GM20000 (cell line): Measurements from ENCODE around the gene RBPMS2.

Experiments used
- DNase-seq: peaks from one replicate; pipeline ENCODE4 v3.0.0; 2012; ENCODE audit warnings: low spot score
- TF ChIP-seq, protein P1 (sequence below): IDR thresholded peaks from 2 replicates; pipeline ENCODE4 v1.5.1; 2012; ENCODE audit warnings: mild to moderate bottlenecking, control low read depth; ENCODE audit errors: extremely low read depth, missing control alignments

RBPMS2 gene

DNA sequence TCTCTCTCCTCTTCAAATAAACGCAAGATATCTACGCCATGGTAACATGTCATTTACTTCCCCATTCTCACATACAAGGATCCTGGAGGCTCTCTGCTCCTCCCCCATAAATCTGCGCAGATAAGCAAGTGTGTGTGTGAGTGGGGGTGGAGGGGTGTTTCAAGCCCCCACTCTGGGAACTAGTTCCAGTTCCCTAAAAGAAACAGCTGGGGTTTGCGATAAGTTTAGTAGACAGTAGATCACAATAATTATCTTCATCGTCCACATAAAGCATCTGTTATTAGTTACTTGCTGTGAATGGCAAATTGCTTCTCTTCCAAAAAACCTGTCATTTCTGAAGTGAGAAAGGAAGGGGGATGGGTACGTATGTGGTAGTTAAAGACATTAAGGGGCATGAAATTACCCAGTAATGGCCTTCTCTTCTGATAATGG is 79.8 kb downstream of the RBPMS2 start:
- DNase-seq = no peak
- TF ChIP-seq, protein P1, sequence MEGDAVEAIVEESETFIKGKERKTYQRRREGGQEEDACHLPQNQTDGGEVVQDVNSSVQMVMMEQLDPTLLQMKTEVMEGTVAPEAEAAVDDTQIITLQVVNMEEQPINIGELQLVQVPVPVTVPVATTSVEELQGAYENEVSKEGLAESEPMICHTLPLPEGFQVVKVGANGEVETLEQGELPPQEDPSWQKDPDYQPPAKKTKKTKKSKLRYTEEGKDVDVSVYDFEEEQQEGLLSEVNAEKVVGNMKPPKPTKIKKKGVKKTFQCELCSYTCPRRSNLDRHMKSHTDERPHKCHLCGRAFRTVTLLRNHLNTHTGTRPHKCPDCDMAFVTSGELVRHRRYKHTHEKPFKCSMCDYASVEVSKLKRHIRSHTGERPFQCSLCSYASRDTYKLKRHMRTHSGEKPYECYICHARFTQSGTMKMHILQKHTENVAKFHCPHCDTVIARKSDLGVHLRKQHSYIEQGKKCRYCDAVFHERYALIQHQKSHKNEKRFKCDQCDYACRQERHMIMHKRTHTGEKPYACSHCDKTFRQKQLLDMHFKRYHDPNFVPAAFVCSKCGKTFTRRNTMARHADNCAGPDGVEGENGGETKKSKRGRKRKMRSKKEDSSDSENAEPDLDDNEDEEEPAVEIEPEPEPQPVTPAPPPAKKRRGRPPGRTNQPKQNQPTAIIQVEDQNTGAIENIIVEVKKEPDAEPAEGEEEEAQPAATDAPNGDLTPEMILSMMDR = no peak

DNA sequence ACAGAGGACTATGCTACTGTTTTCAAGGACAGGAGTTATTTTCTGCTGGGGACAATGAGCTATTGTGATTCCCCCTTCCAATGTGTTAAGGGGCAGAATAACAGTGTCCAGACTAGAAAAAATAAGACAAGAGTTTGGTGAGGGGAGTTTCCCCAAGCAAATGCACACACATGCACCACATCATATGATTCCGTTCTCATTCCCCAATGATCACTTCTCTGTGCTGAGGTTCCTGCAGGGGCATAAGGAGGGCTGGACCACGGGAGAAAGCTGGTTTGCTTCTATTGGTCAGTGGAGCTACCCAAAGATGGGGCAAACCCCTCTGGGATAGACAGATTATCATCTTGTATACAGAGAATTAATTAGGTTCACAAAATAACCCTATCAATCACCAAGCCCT is 80.6 kb downstream of the RBPMS2 start:
- TF ChIP-seq, protein P1 = no peak
- DNase-seq = no peak

DNA sequence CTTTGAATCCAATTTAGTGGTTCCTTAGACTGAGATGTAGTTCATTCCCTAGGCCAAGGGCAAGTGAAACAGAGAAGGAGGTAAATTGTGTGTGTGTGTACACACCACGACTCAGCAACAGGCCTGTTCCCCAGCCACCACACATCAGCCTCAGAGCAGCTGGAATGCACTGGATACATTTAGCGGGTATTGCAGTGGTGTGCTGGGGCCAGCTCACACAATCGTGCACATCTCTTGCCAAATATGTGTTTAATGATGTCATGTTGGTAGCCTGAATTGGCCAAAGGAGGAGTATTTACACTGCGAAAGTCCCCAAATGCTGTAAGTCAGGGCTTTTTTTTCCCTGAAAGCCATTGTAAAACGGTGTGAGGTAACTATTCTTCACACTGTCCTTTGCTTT is 82.3 kb downstream of the RBPMS2 start:
- no peak for DNase-seq
- TF ChIP-seq, protein P1 = no peak

DNA sequence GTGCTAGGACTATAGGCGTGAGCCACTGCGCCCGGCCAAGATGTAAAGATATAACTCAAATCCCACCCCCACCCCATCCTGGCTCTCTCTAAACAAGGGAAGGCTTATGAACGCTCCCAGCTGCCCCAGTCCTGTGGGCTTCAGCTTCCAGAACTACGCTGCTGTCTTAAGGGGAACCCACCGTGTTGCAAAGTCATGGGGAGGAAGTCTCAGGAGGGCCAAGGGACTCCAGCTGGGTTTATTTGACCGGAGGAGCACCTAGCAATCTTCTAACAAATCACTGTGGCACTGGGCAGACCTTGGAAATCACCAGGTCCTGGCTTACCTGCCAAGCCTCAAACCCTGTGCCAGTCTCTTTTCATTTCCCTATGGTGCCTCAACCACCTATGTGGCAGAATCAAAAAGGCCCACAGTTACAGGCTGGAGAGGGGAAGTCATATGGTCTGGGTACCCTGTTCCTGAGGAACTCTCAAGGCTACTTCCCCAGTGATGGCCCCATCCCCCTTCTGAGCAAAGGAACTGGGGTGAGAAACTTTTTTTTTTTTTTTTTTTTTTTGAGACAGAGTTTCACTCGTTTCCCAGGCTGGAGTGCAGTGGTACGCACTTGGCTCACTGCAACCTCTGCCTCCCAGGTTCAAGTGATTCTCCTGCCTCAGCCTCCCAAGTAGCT is 83.4 kb downstream of the RBPMS2 start:
- TF ChIP-seq, protein P1 = no peak
- DNase-seq = no peak

DNA sequence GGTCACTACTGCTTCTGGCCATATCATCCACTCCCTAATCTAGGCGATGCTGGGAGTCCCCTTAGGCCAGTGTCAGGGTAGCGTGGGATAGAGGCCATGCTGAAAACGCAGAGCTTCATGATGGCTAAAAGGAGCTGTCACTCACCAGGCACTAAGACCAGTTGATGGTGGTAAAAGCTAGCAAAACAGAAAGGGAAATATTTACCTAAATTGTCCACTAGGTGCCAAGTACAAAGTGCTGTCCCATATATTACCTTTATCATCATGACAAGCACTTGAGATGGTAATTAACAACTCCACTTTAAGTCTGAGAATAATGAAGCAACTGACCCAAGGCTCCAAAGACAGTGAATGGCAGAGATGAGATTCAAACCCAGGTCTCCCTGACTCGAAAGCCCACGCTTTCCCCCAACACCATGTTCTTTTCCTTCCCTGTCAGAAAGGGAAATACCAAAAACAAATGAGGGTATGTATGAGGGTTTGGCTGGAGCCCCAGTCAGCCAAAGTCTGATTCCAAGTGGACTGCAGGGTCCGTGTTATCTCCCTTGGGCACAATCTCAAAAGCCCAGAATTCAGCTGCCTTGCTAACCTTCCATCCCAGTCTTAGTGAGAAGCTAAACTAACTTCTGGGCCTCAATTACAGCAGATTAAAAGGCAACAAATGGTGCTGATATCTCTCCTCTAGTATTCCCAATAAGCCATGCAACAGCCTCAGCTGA is 84.7 kb downstream of the RBPMS2 start:
- TF ChIP-seq, protein P1 = no peak
- DNase-seq = no peak

DNA sequence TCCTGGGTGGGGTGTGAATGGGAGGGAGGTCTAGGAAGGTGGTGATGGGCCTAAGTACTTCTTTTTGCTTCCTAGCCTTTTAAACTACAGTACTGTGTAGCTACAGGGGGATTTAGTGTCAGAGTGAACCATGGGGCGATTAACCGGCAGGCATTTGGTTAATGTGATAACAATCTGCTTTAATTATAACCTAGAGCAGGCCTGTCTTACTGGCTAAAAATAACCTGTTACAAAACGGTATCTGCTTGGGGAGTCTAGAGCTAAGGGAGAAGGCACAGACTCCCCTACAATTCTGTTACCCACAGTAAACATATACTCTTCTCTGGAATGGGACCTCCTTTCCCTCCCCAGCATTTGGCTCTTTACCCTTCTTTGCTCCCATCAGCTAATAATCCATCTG is 85.4 kb downstream of the RBPMS2 start:
- DNase-seq = no peak

More for the DNA sequence above, 85.4 kb downstream of the RBPMS2 start:
- TF ChIP-seq, protein P1 = no peak
